HUDEP-2 (cell line): ENCODE results near the gene TRIM25.

ENCODE experiments used
- DNase-seq, 76 experiments: peaks; one replicate each; lab custom pipeline; 2025; ENCODE audit not compliant: unreplicated experiment in 76 of 76; lab: John Stamatoyannopoulos, UW

Gene TRIM25

GRCh38 chr17:56897646-56898424, 16.0 kb downstream of the TRIM25 start:
- no peak for DNase-seq

DNA sequence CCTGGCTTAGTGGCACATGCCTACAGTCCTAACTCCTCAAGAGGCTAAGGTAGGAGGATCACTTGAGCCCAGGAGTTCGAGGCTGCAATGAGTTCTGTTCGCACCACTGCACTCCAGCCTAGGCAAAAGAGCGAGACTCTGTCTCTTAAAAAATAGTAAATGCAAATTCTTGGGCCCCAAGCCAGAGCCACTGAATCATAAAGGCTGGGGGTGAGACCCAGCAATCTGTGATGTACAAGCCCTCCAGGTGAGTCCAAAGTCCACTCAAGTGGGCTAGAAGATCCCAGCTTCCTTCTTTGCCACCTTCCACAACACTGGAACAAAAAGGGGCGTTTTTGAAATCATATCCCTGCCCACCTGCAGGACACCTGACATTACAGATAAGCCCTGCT, 16.9 kb downstream of the TRIM25 start:
- no peak for DNase-seq

GRCh38 chr17:56896217-56896967, 17.5 kb downstream of the TRIM25 start:
- DNase-seq = no peak

GRCh38 chr17:56894859-56895455, 18.9 kb downstream of the TRIM25 start:
- no peak for DNase-seq

DNA sequence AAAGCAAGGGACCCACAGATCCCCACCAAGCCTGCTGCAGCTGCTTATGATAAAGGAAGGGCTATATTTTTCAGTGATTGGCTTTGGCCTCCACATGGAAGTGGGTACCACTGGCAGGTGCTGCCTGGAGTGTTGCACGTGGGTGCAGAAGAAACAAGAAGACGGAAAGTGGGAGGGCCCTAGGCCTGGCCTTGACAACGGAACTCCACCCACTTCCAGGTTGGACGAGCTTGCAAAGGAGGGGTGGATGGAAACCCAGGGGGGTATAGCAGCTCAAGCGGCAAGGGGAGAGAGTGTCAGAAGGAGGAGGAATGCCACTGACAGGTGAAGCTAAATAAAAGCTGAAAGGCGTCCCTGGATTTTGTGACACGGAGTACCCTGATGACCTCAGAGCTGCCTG, 20.3 kb downstream of the TRIM25 start:
- DNase-seq = no peak

- DNase-seq = no peak
These were observed 21.5 kb downstream of the TRIM25 start for GRCh38 chr17:56892333-56892732.

GRCh38 chr17:56891751-56892150, 22.1 kb downstream of the TRIM25 start:
- peak in 37 of 76 experiments; percentile 4 to 65 (median 21) for DNase-seq

- no peak for DNase-seq
These were observed 22.8 kb downstream of the TRIM25 start for GRCh38 chr17:56890906-56891674.

- DNase-seq = no peak
These were observed 23.5 kb downstream of the TRIM25 start for GRCh38 chr17:56890390-56890789.

DNA sequence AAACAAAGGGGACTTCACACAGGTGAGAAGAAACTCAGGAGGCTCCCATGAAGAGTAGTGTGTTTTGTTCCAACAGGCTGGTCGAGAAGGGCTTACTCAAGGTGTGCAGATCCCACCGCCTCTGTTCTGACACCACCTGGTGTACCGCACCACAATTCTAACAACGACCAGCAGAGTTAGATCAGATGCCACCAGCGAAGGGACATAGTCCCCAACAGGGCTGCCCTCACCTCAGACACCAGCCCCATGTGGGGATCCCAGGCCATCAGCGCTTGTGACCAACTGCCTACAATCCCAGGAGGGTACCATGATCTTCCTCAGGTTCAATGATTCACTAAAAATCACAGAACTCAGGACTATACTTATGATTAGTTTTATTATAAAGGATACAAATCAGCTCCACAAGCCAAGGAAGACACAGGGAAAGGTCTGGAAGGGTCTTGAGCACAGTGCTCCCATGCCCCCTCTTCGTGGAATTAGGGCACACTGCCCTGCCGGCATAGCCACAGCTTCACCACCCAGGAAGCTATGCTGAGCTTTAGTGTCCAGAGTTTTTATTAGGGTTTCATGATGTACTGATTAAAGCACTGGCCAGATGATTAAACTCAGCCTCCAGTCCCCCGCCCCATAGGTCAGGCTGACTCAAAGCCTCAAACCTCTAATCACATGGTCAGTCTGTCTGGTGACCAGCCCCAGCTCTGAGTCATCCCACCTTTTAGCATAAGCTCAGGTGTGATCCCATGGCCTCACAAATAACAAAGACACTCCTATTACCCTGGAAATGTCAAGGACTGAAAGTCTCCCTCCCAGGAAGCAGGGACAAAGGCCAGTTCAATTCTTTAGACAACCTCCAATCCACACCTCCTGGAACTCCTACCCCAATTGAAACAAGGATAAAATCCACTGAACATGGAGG, 26.0 kb downstream of the TRIM25 start:
- no peak for DNase-seq

- no peak for DNase-seq
These were observed 26.7 kb downstream of the TRIM25 start for GRCh38 chr17:56887105-56887504.

DNA sequence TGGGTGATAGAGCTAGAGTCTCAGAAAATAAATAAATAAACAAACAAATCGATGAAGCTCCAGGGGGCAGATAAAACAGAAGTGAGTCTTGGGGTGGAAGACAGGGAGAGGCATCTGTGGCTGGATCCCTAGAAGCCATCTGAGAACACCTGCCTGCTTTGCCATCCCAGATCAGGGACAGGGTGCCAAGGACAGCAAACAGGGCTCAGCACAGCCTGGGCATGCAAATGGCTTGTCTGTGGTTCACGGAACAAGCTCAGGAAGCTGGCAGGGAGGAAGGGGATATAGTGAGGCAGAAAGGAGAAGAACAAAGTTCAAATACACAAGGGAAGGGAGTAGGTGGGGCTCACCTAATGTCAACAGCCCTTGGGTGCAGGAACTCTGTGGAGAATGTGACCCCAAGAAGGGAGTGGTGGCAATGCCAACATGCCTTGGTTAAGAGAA, 27.5 kb downstream of the TRIM25 start:
- DNase-seq = no peak

- DNase-seq = peak in 1 of 76 experiments; percentile 2
These were observed 28.6 kb downstream of the TRIM25 start for GRCh38 chr17:56885312-56885657.

GRCh38 chr17:56884483-56885311, 29.2 kb downstream of the TRIM25 start:
- DNase-seq = no peak

DNA sequence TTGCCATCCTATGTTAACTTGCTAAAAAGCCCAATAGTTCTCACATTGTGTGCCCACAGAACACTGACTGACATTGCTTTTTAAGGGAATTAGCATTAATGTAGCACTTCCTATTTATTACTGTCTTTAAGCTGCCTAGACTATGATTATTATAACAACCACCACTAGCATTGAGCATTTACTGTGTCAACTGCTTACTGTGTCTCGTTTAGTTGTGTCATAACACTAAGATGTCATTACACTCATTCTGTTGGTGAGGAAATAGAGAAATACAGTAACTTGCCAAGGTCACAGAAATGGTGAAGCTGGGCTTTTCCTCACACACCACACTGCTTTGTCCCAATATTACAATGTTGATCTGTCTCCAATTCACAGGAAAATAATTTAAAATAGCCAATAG, 30.2 kb downstream of the TRIM25 start:
- DNase-seq = no peak

DNA sequence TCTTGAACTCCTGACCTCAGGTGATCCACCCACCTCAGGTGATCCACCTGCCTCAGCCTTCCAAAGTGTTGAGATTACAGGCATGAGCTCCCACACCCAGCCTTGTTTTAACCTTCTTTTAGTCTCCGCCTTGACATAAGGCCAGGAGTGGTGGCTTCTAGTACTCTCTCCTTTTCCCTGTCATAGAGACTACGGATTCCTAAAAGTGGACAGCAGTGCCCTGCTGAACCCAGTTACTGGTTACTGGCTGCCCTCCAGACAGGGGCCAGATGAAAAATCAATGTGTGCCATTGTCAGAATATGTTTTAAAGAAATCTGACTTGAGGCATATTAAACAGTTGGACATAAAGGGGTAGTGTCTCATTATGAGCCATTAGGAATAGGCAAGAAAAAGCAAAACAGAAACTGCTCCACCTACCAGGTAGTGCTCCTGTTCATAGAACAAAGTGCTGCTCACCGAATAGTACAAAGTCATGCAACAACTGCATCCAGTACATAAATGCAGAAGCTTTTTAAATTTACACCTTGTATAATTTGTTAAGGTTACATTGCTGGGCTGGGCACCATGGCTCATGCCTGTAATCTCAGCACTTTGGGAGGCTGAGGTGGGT, 32.1 kb downstream of the TRIM25 start:
- no peak for DNase-seq

DNA sequence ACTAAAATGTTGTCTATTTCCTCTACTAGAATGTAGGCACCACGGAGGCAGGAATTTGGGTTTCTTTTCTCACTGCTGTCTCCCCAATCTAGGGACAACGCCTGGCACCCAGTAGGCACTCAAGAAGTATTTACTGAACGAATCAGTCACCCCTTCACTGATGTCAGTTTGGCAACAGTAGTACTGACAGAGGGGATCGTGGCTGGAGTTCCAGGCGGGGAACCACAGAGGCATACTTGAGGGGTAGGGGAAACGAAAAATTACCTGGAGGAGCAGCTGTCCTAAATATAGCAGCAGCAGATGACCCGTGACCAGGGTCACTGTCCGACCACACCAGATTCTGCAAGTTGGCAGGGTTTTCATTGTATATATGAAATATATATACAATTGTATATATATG, 33.3 kb downstream of the TRIM25 start:
- no peak for DNase-seq

GRCh38 chr17:56880133-56880532, 33.7 kb downstream of the TRIM25 start:
- DNase-seq = no peak

- DNase-seq = no peak
These were observed 34.6 kb downstream of the TRIM25 start for GRCh38 chr17:56879280-56879679.
